HL-60 (cell line): ENCODE data around the gene PCSK1.

Experiments used
- DNase-seq, 2 experiments: peaks; one replicate each; pipeline ENCODE4 v3.0.0-alpha.2; 2010 to 2020; ENCODE audit warnings: low read depth in 1 of 2, low spot score in 1 of 2
- H3K27ac ChIP-seq: fragments of 250-450 bp; sonication (Bioruptor Pico); replicated peaks from 2 replicates; pipeline ENCODE4 v1.5.1; 2020; ENCODE audit warnings: mild to moderate bottlenecking, moderate library complexity
- H3K27me3 ChIP-seq: fragments of 250-450 bp; sonication (Bioruptor Pico); 2 replicates; pipeline ENCODE4 v1.5.1; 2021; ENCODE audit warnings: mild to moderate bottlenecking, moderate library complexity; ENCODE audit not compliant: insufficient read depth, poor library complexity, severe bottlenecking
- H3K4me3 ChIP-seq: replicated peaks from 2 replicates; pipeline ENCODE4 v1.5.1; 2011; ENCODE audit warnings: mild to moderate bottlenecking, control low read depth, low read length; ENCODE audit not compliant: insufficient read depth
- GABPA ChIP-seq: IDR thresholded peaks from 2 replicates; pipeline ENCODE4 v1.6.1; 2012; ENCODE audit warnings: low read depth
- POLR2AphosphoS5 ChIP-seq: IDR thresholded peaks from 2 replicates; pipeline ENCODE4 v1.6.1; 2012; ENCODE audit warnings: low read depth
- SPI1 ChIP-seq: IDR thresholded peaks from 2 replicates; pipeline ENCODE4 v1.6.1; 2012; ENCODE audit warnings: low read depth, mild to moderate bottlenecking, borderline replicate concordance
- TF ChIP-seq, protein P1 (sequence below): IDR thresholded peaks from 2 replicates; pipeline ENCODE4 v1.6.1; 2012; ENCODE audit warnings: low read depth; ENCODE audit not compliant: insufficient replicate concordance
- TF ChIP-seq, protein P2 (sequence below): IDR thresholded peaks from one replicate; pipeline ENCODE4 v1.5.1; 2011; ENCODE audit warnings: low read length, control low read depth, inconsistent platforms; ENCODE audit not compliant: insufficient read depth

The PCSK1 gene

GRCh38 chr5:96473155-96473554, 40.1 kb upstream of the PCSK1 start:
- DNase-seq: no peak
- no peaks in the 10 kb centered on the region for H3K27me3 ChIP-seq
- H3K4me3 ChIP-seq: no peak overlapping the region
- no peak overlapping the region for H3K27ac ChIP-seq
- TF ChIP-seq SPI1: no peak

GRCh38 chr5:96470785-96471184, 37.7 kb upstream of the PCSK1 start:
- Histone ChIP-seq H3K27me3 (no peaks in the 10 kb centered on the region), H3K27ac (no peak overlapping the region), H3K4me3 (no peak overlapping the region)
- no peak for DNase-seq
- TF ChIP-seq, protein P1, sequence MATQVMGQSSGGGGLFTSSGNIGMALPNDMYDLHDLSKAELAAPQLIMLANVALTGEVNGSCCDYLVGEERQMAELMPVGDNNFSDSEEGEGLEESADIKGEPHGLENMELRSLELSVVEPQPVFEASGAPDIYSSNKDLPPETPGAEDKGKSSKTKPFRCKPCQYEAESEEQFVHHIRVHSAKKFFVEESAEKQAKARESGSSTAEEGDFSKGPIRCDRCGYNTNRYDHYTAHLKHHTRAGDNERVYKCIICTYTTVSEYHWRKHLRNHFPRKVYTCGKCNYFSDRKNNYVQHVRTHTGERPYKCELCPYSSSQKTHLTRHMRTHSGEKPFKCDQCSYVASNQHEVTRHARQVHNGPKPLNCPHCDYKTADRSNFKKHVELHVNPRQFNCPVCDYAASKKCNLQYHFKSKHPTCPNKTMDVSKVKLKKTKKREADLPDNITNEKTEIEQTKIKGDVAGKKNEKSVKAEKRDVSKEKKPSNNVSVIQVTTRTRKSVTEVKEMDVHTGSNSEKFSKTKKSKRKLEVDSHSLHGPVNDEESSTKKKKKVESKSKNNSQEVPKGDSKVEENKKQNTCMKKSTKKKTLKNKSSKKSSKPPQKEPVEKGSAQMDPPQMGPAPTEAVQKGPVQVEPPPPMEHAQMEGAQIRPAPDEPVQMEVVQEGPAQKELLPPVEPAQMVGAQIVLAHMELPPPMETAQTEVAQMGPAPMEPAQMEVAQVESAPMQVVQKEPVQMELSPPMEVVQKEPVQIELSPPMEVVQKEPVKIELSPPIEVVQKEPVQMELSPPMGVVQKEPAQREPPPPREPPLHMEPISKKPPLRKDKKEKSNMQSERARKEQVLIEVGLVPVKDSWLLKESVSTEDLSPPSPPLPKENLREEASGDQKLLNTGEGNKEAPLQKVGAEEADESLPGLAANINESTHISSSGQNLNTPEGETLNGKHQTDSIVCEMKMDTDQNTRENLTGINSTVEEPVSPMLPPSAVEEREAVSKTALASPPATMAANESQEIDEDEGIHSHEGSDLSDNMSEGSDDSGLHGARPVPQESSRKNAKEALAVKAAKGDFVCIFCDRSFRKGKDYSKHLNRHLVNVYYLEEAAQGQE: no peak
- TF ChIP-seq SPI1: no peak
- no peak for TF ChIP-seq POLR2AphosphoS5
- TF ChIP-seq, protein P2, sequence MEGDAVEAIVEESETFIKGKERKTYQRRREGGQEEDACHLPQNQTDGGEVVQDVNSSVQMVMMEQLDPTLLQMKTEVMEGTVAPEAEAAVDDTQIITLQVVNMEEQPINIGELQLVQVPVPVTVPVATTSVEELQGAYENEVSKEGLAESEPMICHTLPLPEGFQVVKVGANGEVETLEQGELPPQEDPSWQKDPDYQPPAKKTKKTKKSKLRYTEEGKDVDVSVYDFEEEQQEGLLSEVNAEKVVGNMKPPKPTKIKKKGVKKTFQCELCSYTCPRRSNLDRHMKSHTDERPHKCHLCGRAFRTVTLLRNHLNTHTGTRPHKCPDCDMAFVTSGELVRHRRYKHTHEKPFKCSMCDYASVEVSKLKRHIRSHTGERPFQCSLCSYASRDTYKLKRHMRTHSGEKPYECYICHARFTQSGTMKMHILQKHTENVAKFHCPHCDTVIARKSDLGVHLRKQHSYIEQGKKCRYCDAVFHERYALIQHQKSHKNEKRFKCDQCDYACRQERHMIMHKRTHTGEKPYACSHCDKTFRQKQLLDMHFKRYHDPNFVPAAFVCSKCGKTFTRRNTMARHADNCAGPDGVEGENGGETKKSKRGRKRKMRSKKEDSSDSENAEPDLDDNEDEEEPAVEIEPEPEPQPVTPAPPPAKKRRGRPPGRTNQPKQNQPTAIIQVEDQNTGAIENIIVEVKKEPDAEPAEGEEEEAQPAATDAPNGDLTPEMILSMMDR: no peak
- no peak for TF ChIP-seq GABPA

- Histone ChIP-seq H3K4me3 (no peak overlapping the region), H3K27me3 (no peaks in the 10 kb centered on the region), H3K27ac (no peak overlapping the region)
- DNase-seq: no peak
- TF ChIP-seq, protein P2: no peak
- TF ChIP-seq SPI1 (no peak), GABPA (no peak), POLR2AphosphoS5 (no peak)
- TF ChIP-seq, protein P1: no peak
Observed at GRCh38 chr5:96468956-96469355, 35.9 kb upstream of the PCSK1 start.

- Histone ChIP-seq H3K27ac (no peak overlapping the region), H3K27me3 (no peaks in the 10 kb centered on the region), H3K4me3 (no peak overlapping the region)
- TF ChIP-seq, protein P1: no peak
- TF ChIP-seq SPI1: no peak
- TF ChIP-seq, protein P2: no peak
- no peak for TF ChIP-seq GABPA
- TF ChIP-seq POLR2AphosphoS5: no peak
- DNase-seq: no peak
Observed at GRCh38 chr5:96463091-96463490, 30.0 kb upstream of the PCSK1 start.
